NB4 (cell line): ENCODE results near the gene CSMD2.
A peak's percentile ranks its signal among the peaks of the same experiment; 100 is the strongest.

Experiments used
- DNase-seq: peaks from one replicate; pipeline ENCODE4 v3.0.0; 2010; ENCODE audit warnings: low read depth
- H3K4me3 ChIP-seq: one replicate; pipeline ENCODE4 v1.5.1; 2011; ENCODE audit warnings: mild to moderate bottlenecking, low read depth, low read length, moderate library complexity
- CTCF ChIP-seq: IDR thresholded peaks from one replicate; pipeline ENCODE4 v1.5.1; 2012; ENCODE audit warnings: low read depth, low read length
- MAX ChIP-seq: IDR thresholded peaks from 2 replicates; pipeline ENCODE4 v1.6.1; 2011; ENCODE audit warnings: low read depth, low read length
- MYC ChIP-seq: IDR thresholded peaks from 2 replicates; pipeline ENCODE4 v1.6.1; 2011; ENCODE audit warnings: low read depth, low read length
- POLR2A ChIP-seq: IDR thresholded peaks from 2 replicates; pipeline ENCODE4 v1.6.1; 2011; ENCODE audit warnings: mild to moderate bottlenecking; ENCODE audit not compliant: insufficient read length; ENCODE audit errors: extremely low read depth

Gene CSMD2

GRCh38 chr1:33849211-33849610, 315.8 kb downstream of the CSMD2 start:
- no peak for DNase-seq
- H3K4me3 ChIP-seq = no peak overlapping the region
- TF ChIP-seq MAX (no peak), CTCF (no peak), POLR2A (no peak), MYC (no peak)

GRCh38 chr1:33848205-33848937, 316.7 kb downstream of the CSMD2 start:
- H3K4me3 ChIP-seq = no peak overlapping the region
- no peak for DNase-seq
- no peak for TF ChIP-seq CTCF
- TF ChIP-seq MAX = no peak
- no peak for TF ChIP-seq POLR2A
- no peak for TF ChIP-seq MYC

GRCh38 chr1:33846861-33847260, 318.2 kb downstream of the CSMD2 start:
- TF ChIP-seq CTCF (no peak), POLR2A (no peak), MAX (no peak), MYC (no peak)
- no peak overlapping the region for H3K4me3 ChIP-seq
- no peak for DNase-seq

GRCh38 chr1:33844166-33844565, 320.9 kb downstream of the CSMD2 start:
- TF ChIP-seq CTCF (no peak), POLR2A (no peak), MYC (no peak), MAX (no peak)
- DNase-seq = no peak

GRCh38 chr1:33842348-33842747, 322.7 kb downstream of the CSMD2 start:
- no peak for TF ChIP-seq POLR2A
- TF ChIP-seq MYC = no peak
- TF ChIP-seq MAX = no peak
- no peak for TF ChIP-seq CTCF
- no peak overlapping the region for H3K4me3 ChIP-seq
- peak; percentile 15 for DNase-seq

More at GRCh38 chr1:33844166-33844565, 320.9 kb downstream of the CSMD2 start:
- H3K4me3 ChIP-seq = no peak overlapping the region
